HCT116 (cell line): ENCODE measurements around the gene THOP1. TPM values are rescaled to one million over a fixed set of nuclear protein-coding genes. Genes with fewer than 3 reads are reported as not detected.

Experiments
- ATAC-seq: fragments of 200-7000 bp; cut with Tn5 transposase; 2 replicates; pipeline ENCODE4 v1.9.1; 2020; ENCODE audit warnings: mild to moderate bottlenecking, moderate library complexity
- BruUV-seq: library from RNA; stranded (reverse); fragments of 400-500 nt; replicated peaks from 2 replicates; lab custom pipeline; 2021; lab: Mats Ljungman, UMichigan
- CTCF ChIA-PET: fragments of 300-600 bp; sonication (Branson Sonifier 250); formaldehyde crosslinking; loops from one replicate; lab custom pipeline; 2021; ENCODE audit warnings: antibody characterized with exemption; lab: Charles Lee
- POLR2A ChIA-PET: fragments of 300-600, 350-600 bp; sonication (Branson Sonifier 250); formaldehyde crosslinking; loops from one replicate; lab custom pipeline; 2021; ENCODE audit warnings: antibody characterized with exemption; lab: Charles Lee
- RAD21 ChIA-PET, 2 experiments: fragments of 300-600 bp; sonication (Branson Sonifier 250); formaldehyde crosslinking; loops; one replicate each; lab custom pipeline; 2023; ENCODE audit warnings: low total read pairs in 2 of 2; ENCODE audit not compliant: uncharacterized antibody in 2 of 2, unreplicated experiment in 2 of 2, low non-redundant PET in 1 of 2; lab: Charles Lee
- DNase-seq: peaks from one replicate; pipeline ENCODE4 v3.0.0-alpha.2; 2010; ENCODE audit warnings: low read depth, low spot score
- H2AFZ ChIP-seq: fragments of 200-600 bp; shearing (Covaris generic), sonication (generic); 2 replicates; pipeline ENCODE4 v1.6.1; 2017; ENCODE audit warnings: low read depth, mixed run types, mixed read lengths, antibody characterized with exemption, low read length; ENCODE audit not compliant: poor library complexity, severe bottlenecking
- H3K27ac ChIP-seq: 2 replicates; pipeline ENCODE4 v1.5.1; 2012; ENCODE audit warnings: low read depth, low read length
- H3K27me3 ChIP-seq: fragments of 200-600 bp; sonication (generic); 2 replicates; pipeline ENCODE4 v1.6.1; 2016; ENCODE audit warnings: mixed run types, low read length, mixed read lengths; ENCODE audit not compliant: insufficient read depth
- H3K36me3 ChIP-seq, 2 experiments: fragments of 200-500 bp in 1 of 2; fragments of 200-600 bp in 1 of 2; sonication (Bioruptor generic) in 1 of 2; sonication (generic) in 1 of 2; 2 replicates each; pipeline versions ENCODE4 v1.5.1 to v1.6.1; 2014 to 2016; ENCODE audit warnings: low read length in 2 of 2, inconsistent platforms in 1 of 2, mixed read lengths in 1 of 2, mixed run types in 1 of 2; ENCODE audit not compliant: insufficient read depth in 2 of 2, control insufficient read depth in 1 of 2
- H3K4me1 ChIP-seq, 2 experiments: fragments of 200-600 bp in 1 of 2; sonication (generic) in 1 of 2; 2 replicates each; pipeline versions ENCODE4 v1.5.1 to v1.6.1; 2012 to 2017; ENCODE audit warnings: low read length in 2 of 2, inconsistent platforms in 1 of 2, mild to moderate bottlenecking in 1 of 2, mixed read lengths in 1 of 2, mixed run types in 1 of 2, moderate library complexity in 1 of 2; ENCODE audit not compliant: insufficient read depth in 2 of 2, control insufficient read depth in 1 of 2
- H3K4me2 ChIP-seq: fragments of 200-600 bp; sonication (generic); 2 replicates; pipeline ENCODE4 v1.6.1; 2017; ENCODE audit warnings: mixed run types, low read length, mixed read lengths
- H3K4me3 ChIP-seq, 2 experiments: fragments of 200-600 bp in 1 of 2; sonication (generic) in 1 of 2; replicated peaks in 1 of 2; 2 replicates each; pipeline ENCODE4 v1.5.1; 2011 to 2016; ENCODE audit warnings: low read length in 2 of 2, control low read depth in 1 of 2, low read depth in 1 of 2, mild to moderate bottlenecking in 1 of 2, mixed read lengths in 1 of 2, mixed run types in 1 of 2
- H3K79me2 ChIP-seq: fragments of 200-600 bp; sonication (generic); 2 replicates; pipeline ENCODE4 v1.6.1; 2017; ENCODE audit warnings: mild to moderate bottlenecking, mixed run types, low read length, moderate library complexity, mixed read lengths; ENCODE audit not compliant: insufficient read depth
- H3K9ac ChIP-seq: fragments of 200-600 bp; sonication (generic); 2 replicates; pipeline ENCODE4 v1.6.1; 2016; ENCODE audit warnings: low read length, mixed read lengths
- H3K9me2 ChIP-seq: fragments of 200-600 bp; sonication (generic), shearing (Covaris generic); 2 replicates; pipeline ENCODE4 v1.6.1; 2017; ENCODE audit warnings: mixed run types, mild to moderate bottlenecking, moderate library complexity; ENCODE audit not compliant: insufficient read depth
- H3K9me3 ChIP-seq, 2 experiments: fragments of 200-500 bp in 1 of 2; fragments of 200-600 bp in 1 of 2; sonication (Bioruptor generic) in 1 of 2; sonication (generic) in 1 of 2; 2 replicates each; pipeline ENCODE4 v1.6.1; 2014 to 2017; ENCODE audit warnings: low read length in 2 of 2, mixed read lengths in 2 of 2, inconsistent platforms in 1 of 2, low read depth in 1 of 2, mild to moderate bottlenecking in 1 of 2, mixed run types in 1 of 2, moderate library complexity in 1 of 2; ENCODE audit not compliant: control insufficient read depth in 1 of 2, insufficient read depth in 1 of 2
- H4K20me1 ChIP-seq: fragments of 200-600 bp; sonication (generic), shearing (Covaris generic); 2 replicates; pipeline ENCODE4 v1.6.1; 2017; ENCODE audit warnings: mixed run types, mild to moderate bottlenecking, moderate library complexity; ENCODE audit not compliant: insufficient read depth
- CBX3 ChIP-seq: IDR thresholded peaks from 2 replicates; pipeline ENCODE4 v1.6.1; 2012; ENCODE audit warnings: low read depth
- CTCF ChIP-seq, 3 experiments: fragments of 200-600 bp in 1 of 3; sonication (generic) in 1 of 3; IDR thresholded peaks in 2 of 3; conservative IDR thresholded peaks in 1 of 3; 2 replicates each; pipeline ENCODE4 v1.5.1; 2012 to 2017; ENCODE audit warnings: low read depth in 2 of 3, low read length in 2 of 3, antibody characterized with exemption in 1 of 3, borderline replicate concordance in 1 of 3, control low read depth in 1 of 3, mild to moderate bottlenecking in 1 of 3, mixed read lengths in 1 of 3, mixed run types in 1 of 3, moderate library complexity in 1 of 3; ENCODE audit not compliant: insufficient read depth in 1 of 3
- FOSL1 ChIP-seq: IDR thresholded peaks from 2 replicates; pipeline ENCODE4 v1.6.1; 2012; ENCODE audit warnings: low read depth
- POLR2A ChIP-seq: IDR thresholded peaks from 2 replicates; pipeline ENCODE4 v1.7.0; 2011; ENCODE audit warnings: borderline replicate concordance; ENCODE audit not compliant: insufficient read depth, insufficient read length; ENCODE audit errors: extremely low read depth
- SP1 ChIP-seq: IDR thresholded peaks from 2 replicates; pipeline ENCODE4 v1.6.1; 2012; ENCODE audit warnings: low read depth
- TCF7L2 ChIP-seq: IDR thresholded peaks from 2 replicates; pipeline ENCODE4 v1.7.0; 2011; ENCODE audit warnings: borderline replicate concordance, inconsistent platforms; ENCODE audit not compliant: insufficient read depth, insufficient read length; ENCODE audit errors: extremely low read depth
- intact Hi-C: fragments of 100-400 bp; cut with micrococcal nuclease; formaldehyde crosslinking; loops from 2 replicates; pipeline ENCODE4 v1.10.0; 2022
- total RNA-seq: library from RNA; stranded (reverse); gene quantifications from one replicate; pipeline ENCODE4 v1.2.1, GENCODE V29; 2021; ENCODE audit not compliant: unreplicated experiment
- TF ChIP-seq, protein P1 (sequence below): IDR thresholded peaks from 2 replicates; pipeline ENCODE4 v1.6.1; 2012; ENCODE audit warnings: low read depth

Gene THOP1
- total RNA-seq, 1 experiment from 2014 or later, result 201 TPM

GRCh38 chr19:2761876-2762782 is 23.2 kb upstream of the THOP1 start:
- BruUV-seq, result no TSS peak

GRCh38 chr19:2762783-2763496 is 22.4 kb upstream of the THOP1 start:
- CTCF ChIA-PET, result no interaction called here

More at GRCh38 chr19:2761876-2762782, 23.2 kb upstream of the THOP1 start:
- peaks cover 8% of the 10 kb centered on the region; the same call in 1 of the 2 replicates for H3K79me2 ChIP-seq
- ChIA-PET RAD21 (interaction anchor here in 1 of 2 experiments (0.5 to 0.9 kb wide), 2 partner anchors 16 to 138 kb away, joined by 3 read pairs; no protein-coding TSS in a partner anchor), POLR2A (no interaction called here), CTCF (no interaction called here)
- peaks cover 30 to 54% of the 10 kb centered on the region in 2 experiments; a peak in 3 of 4 replicates for H3K36me3 ChIP-seq
- TF ChIP-seq FOSL1 (no peak), TCF7L2 (no peak)
- ATAC-seq (no peak), DNase-seq (no peak)
- no peak overlapping the region for H3K4me3 ChIP-seq
- no peaks in the 10 kb centered on the region for H3K9me3 ChIP-seq
- H3K9ac ChIP-seq, result no peak overlapping the region
- H3K9me2 ChIP-seq, result no peaks in the 10 kb centered on the region
- no peak overlapping the region for H2AFZ ChIP-seq
- no peaks in the 10 kb centered on the region for H3K27me3 ChIP-seq
- intact Hi-C loops, result no loop called here
- no peak overlapping the region for H3K27ac ChIP-seq
- H3K4me2 ChIP-seq, result no peak overlapping the region
- H3K4me1 ChIP-seq, result no peaks in the 10 kb centered on the region
- no peaks in the 10 kb centered on the region for H4K20me1 ChIP-seq

More at GRCh38 chr19:2762783-2763496, 22.4 kb upstream of the THOP1 start:
- no peak overlapping the region for H3K27ac ChIP-seq
- ChIA-PET POLR2A (no interaction called here), RAD21 (interaction anchor here in 1 of 2 experiments (0.9 kb wide), 1 partner anchor 139 kb away, joined by 3 read pairs; no protein-coding TSS in a partner anchor)
- H3K27me3 ChIP-seq, result no peaks in the 10 kb centered on the region
- no peak overlapping the region for H3K4me2 ChIP-seq
- BruUV-seq, result no TSS peak
- intact Hi-C loops, result no loop called here
- ATAC-seq, result no peak
- H3K4me1 ChIP-seq, result no peaks in the 10 kb centered on the region
- H3K36me3 ChIP-seq, result peaks cover 28 to 46% of the 10 kb centered on the region in 2 experiments; a peak in 3 of 4 replicates
- H3K9ac ChIP-seq, result no peak overlapping the region
- H4K20me1 ChIP-seq, result no peaks in the 10 kb centered on the region
- no peaks in the 10 kb centered on the region for H3K9me3 ChIP-seq
- H3K4me3 ChIP-seq, result no peak overlapping the region
- DNase-seq, result no peak
- H3K79me2 ChIP-seq, result peaks cover 13% of the 10 kb centered on the region; the same call in 1 of the 2 replicates
- no peaks in the 10 kb centered on the region for H3K9me2 ChIP-seq
- TF ChIP-seq CTCF (IDR thresholded peaks at IDR 0.05 in 2 of 3, conservative IDR thresholded peaks at IDR 0.05 in 1 of 3; ENCODE audit: borderline replicate concordance in 1 of 3, insufficient read depth in 1 of 3, low read depth in 2 of 3, low read length in 2 of 3), result no peak
- no peak for TF ChIP-seq CBX3
- TF ChIP-seq SP1, result no peak
- TF ChIP-seq, protein P1, sequence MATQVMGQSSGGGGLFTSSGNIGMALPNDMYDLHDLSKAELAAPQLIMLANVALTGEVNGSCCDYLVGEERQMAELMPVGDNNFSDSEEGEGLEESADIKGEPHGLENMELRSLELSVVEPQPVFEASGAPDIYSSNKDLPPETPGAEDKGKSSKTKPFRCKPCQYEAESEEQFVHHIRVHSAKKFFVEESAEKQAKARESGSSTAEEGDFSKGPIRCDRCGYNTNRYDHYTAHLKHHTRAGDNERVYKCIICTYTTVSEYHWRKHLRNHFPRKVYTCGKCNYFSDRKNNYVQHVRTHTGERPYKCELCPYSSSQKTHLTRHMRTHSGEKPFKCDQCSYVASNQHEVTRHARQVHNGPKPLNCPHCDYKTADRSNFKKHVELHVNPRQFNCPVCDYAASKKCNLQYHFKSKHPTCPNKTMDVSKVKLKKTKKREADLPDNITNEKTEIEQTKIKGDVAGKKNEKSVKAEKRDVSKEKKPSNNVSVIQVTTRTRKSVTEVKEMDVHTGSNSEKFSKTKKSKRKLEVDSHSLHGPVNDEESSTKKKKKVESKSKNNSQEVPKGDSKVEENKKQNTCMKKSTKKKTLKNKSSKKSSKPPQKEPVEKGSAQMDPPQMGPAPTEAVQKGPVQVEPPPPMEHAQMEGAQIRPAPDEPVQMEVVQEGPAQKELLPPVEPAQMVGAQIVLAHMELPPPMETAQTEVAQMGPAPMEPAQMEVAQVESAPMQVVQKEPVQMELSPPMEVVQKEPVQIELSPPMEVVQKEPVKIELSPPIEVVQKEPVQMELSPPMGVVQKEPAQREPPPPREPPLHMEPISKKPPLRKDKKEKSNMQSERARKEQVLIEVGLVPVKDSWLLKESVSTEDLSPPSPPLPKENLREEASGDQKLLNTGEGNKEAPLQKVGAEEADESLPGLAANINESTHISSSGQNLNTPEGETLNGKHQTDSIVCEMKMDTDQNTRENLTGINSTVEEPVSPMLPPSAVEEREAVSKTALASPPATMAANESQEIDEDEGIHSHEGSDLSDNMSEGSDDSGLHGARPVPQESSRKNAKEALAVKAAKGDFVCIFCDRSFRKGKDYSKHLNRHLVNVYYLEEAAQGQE, result no peak
- TF ChIP-seq POLR2A, result no peak
- H2AFZ ChIP-seq, result no peak overlapping the region
